ENCODE results near the gene TMEM165.

DNA sequence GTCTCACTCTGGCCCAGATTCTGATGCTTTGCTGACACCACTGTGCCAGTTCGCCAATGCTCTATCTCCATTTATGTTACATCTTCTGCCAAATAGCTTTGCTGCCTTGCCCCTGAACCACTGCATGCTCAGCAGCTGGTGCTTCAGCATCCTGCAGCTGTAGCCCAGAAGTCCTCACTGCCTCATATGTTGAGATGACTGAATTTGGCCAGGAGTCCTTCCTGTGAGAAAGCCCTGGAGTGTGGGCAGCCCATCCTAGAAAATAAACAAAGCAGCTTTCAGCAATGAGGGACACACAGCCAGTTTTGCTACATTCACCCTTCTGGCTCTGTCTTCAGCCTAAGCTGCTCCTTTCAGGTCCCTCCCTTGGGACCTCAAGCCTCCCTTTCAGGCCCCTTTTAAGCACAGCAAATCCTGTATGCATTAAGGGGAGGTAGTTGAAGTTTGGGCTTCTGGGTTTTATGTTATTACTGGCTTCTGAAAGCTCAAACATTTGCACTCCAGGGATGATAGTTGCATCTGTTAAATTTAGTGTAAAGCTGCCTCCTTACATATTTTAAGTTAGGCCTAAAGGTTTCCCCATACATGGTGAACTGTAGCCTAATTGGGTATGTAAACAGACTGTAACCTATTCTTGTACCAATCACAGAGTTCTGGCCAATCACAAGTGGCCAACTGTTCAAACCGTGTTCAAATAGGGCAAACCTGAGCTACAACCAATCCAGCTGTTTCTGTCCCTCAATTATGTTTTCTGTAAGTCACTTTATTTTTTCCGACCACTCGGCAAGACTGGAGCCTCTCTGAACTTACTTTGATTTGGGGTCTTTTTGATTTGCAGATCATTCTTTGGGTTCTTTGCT lies 2.1 kb upstream of the TMEM165 start:
- TF ChIP-seq, protein P1, sequence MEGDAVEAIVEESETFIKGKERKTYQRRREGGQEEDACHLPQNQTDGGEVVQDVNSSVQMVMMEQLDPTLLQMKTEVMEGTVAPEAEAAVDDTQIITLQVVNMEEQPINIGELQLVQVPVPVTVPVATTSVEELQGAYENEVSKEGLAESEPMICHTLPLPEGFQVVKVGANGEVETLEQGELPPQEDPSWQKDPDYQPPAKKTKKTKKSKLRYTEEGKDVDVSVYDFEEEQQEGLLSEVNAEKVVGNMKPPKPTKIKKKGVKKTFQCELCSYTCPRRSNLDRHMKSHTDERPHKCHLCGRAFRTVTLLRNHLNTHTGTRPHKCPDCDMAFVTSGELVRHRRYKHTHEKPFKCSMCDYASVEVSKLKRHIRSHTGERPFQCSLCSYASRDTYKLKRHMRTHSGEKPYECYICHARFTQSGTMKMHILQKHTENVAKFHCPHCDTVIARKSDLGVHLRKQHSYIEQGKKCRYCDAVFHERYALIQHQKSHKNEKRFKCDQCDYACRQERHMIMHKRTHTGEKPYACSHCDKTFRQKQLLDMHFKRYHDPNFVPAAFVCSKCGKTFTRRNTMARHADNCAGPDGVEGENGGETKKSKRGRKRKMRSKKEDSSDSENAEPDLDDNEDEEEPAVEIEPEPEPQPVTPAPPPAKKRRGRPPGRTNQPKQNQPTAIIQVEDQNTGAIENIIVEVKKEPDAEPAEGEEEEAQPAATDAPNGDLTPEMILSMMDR (IDR thresholded peaks at IDR 0.05), result no peak
- TF ChIP-seq EP300 (IDR thresholded peaks at IDR 0.05), result no peak

All from tibial nerve (tissue), 4 donors.